Loucy (cell line): Measurements from ENCODE around the gene IL1R2.
"Not testable (repeated sequence)": the region's sequence is repeated elsewhere in the genome, so short reads cannot be mapped to it uniquely, and the experiment has no call there.

Experiments used
- H2AFZ ChIP-seq: fragments of 200-600 bp; sonication (generic); 2 replicates; pipeline ENCODE4 v1.6.0; 2016; ENCODE audit warnings: antibody characterized with exemption, mild to moderate bottlenecking, low read length, moderate library complexity
- H3F3A ChIP-seq: fragments of 200-600 bp; 2 replicates; pipeline ENCODE4 v1.6.0; 2016; ENCODE audit warnings: antibody characterized with exemption, low read depth, mild to moderate bottlenecking
- H3K27me3 ChIP-seq: fragments of 200-600 bp; sonication (generic); 2 replicates; pipeline ENCODE4 v1.6.1; 2014; ENCODE audit warnings: low read length, mild to moderate bottlenecking; ENCODE audit not compliant: insufficient read depth, poor library complexity, severe bottlenecking
- H3K36me3 ChIP-seq: fragments of 200-600 bp; sonication (generic); 2 replicates; pipeline ENCODE4 v1.6.1; 2016; ENCODE audit warnings: low read length; ENCODE audit not compliant: insufficient read depth
- H3K4me1 ChIP-seq: fragments of 200-600 bp; sonication (generic); 2 replicates; pipeline ENCODE4 v1.5.1; 2014; ENCODE audit warnings: low read length, mild to moderate bottlenecking; ENCODE audit not compliant: insufficient read depth, poor library complexity, severe bottlenecking
- H3K4me2 ChIP-seq: fragments of 200-600 bp; sonication (generic); 2 replicates; pipeline ENCODE4 v1.6.0; 2014; ENCODE audit warnings: antibody characterized with exemption, low read length, low read depth, mild to moderate bottlenecking; ENCODE audit not compliant: poor library complexity, severe bottlenecking
- H3K4me3 ChIP-seq: fragments of 200-600 bp; sonication (generic); 2 replicates; pipeline ENCODE4 v1.5.1; 2014; ENCODE audit warnings: low read length, mild to moderate bottlenecking, mixed read lengths; ENCODE audit not compliant: poor library complexity, severe bottlenecking
- H3K79me2 ChIP-seq: fragments of 200-600 bp; sonication (generic); 2 replicates; pipeline ENCODE4 v1.6.1; 2014; ENCODE audit warnings: low read length; ENCODE audit not compliant: insufficient read depth
- H3K9ac ChIP-seq: fragments of 200-600 bp; sonication (generic); 2 replicates; pipeline ENCODE4 v1.6.0; 2014; ENCODE audit warnings: mild to moderate bottlenecking, low read depth, low read length, moderate library complexity; ENCODE audit not compliant: poor library complexity, severe bottlenecking
- H3K9me2 ChIP-seq: fragments of 200-600 bp; sonication (generic); replicated peaks from 2 replicates; pipeline ENCODE4 v1.6.1; 2016; ENCODE audit warnings: low read depth, low read length, mixed read lengths
- H3K9me3 ChIP-seq: fragments of 200-600 bp; sonication (generic); 2 replicates; pipeline ENCODE4 v1.6.1; 2014; ENCODE audit warnings: mild to moderate bottlenecking, antibody characterized with exemption, low read length, low read depth; ENCODE audit not compliant: insufficient read depth
- H4K20me1 ChIP-seq: fragments of 200-600 bp; sonication (generic); 2 replicates; pipeline ENCODE4 v1.6.0; 2014; ENCODE audit warnings: antibody characterized with exemption, low read length, mild to moderate bottlenecking; ENCODE audit not compliant: insufficient read depth, poor library complexity, severe bottlenecking
- EZH2phosphoT487 ChIP-seq: fragments of 200-600 bp; IDR thresholded peaks from 2 replicates; pipeline ENCODE4 v1.6.1; 2018; ENCODE audit warnings: antibody characterized with exemption, mild to moderate bottlenecking, moderate library complexity, borderline replicate concordance
- TF ChIP-seq, protein P1 (sequence below): fragments of 200-600 bp; sonication (generic); conservative IDR thresholded peaks from 2 replicates; pipeline ENCODE4 v1.5.1; 2014; ENCODE audit warnings: mild to moderate bottlenecking, antibody characterized with exemption, low read length

IL1R2 gene

DNA sequence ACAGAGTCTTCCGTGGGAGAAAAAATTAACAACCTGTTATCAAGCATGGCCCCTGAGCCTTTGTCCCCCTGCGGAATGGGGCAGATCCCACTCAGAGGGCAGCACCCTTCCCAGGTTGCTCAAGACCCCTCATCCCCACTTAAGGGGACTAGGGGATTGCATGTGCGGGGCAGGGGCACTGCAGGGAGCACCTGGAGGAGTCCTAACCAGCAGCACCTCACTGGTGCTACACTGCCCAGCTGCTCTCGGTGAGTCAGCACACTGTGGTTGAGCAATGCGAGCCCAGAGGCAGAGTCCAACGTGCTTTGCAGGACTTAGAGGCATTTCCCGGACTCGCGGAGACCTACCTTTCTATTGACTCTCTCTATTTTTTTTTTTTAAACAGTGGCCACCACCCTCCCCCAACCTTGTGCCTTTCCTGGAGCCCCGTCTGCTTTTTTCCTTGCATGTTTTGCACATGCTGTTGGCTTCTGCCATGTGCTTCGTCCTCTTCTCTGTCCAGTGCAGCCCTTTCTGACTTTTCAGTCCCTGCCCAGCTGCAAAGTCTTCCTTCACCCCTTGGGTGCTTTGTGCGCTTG is 74.0 kb downstream of the IL1R2 start:
- TF ChIP-seq, protein P1, sequence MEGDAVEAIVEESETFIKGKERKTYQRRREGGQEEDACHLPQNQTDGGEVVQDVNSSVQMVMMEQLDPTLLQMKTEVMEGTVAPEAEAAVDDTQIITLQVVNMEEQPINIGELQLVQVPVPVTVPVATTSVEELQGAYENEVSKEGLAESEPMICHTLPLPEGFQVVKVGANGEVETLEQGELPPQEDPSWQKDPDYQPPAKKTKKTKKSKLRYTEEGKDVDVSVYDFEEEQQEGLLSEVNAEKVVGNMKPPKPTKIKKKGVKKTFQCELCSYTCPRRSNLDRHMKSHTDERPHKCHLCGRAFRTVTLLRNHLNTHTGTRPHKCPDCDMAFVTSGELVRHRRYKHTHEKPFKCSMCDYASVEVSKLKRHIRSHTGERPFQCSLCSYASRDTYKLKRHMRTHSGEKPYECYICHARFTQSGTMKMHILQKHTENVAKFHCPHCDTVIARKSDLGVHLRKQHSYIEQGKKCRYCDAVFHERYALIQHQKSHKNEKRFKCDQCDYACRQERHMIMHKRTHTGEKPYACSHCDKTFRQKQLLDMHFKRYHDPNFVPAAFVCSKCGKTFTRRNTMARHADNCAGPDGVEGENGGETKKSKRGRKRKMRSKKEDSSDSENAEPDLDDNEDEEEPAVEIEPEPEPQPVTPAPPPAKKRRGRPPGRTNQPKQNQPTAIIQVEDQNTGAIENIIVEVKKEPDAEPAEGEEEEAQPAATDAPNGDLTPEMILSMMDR: no peak
- TF ChIP-seq EZH2phosphoT487: no peak
- no peaks in the 10 kb centered on the region for H3F3A ChIP-seq

DNA sequence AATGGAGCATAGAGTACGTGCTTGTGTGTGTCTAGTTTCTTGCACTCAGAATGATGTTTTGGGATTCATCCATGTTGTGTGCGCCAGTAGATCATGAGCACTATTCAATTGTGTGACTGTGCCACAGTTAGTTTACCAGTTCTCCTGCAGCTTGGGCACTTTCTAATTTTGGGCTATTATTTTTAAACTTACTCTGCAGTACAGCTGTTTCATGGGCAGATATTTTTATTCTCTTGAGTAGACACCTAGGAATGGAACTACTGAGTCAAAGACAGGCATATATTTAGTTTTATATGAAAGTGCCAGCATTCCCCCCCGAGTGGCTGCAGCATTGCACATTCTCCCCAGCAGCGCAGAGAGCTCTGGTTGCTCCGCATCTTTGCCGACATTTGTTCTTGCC is 74.8 kb downstream of the IL1R2 start:
- no peaks in the 10 kb centered on the region for H4K20me1 ChIP-seq
- H3K4me1 ChIP-seq: no peaks in the 10 kb centered on the region
- no peaks in the 10 kb centered on the region for H3K9me2 ChIP-seq
- TF ChIP-seq, protein P1: no peak
- no peak for TF ChIP-seq EZH2phosphoT487
- no peaks in the 10 kb centered on the region for H3K27me3 ChIP-seq
- H3K4me3 ChIP-seq: no peak overlapping the region
- H3K9ac ChIP-seq: no peak overlapping the region
- H3K9me3 ChIP-seq: no peaks in the 10 kb centered on the region
- H3F3A ChIP-seq: no peaks in the 10 kb centered on the region
- H3K4me2 ChIP-seq: no peak overlapping the region
- no peaks in the 10 kb centered on the region for H3K79me2 ChIP-seq
- H2AFZ ChIP-seq: no peak overlapping the region
- H3K36me3 ChIP-seq: no peaks in the 10 kb centered on the region

More for the DNA sequence above, 74.0 kb downstream of the IL1R2 start:
- Histone ChIP-seq H3K36me3 (no peaks in the 10 kb centered on the region), H2AFZ (no peak overlapping the region), H3K9me2 (no peaks in the 10 kb centered on the region), H3K4me1 (no peaks in the 10 kb centered on the region), H4K20me1 (no peaks in the 10 kb centered on the region), H3K79me2 (no peaks in the 10 kb centered on the region), H3K4me3 (no peak overlapping the region), H3K4me2 (no peak overlapping the region), H3K9me3 (no peaks in the 10 kb centered on the region), H3K9ac (no peak overlapping the region), H3K27me3 (no peaks in the 10 kb centered on the region)

DNA sequence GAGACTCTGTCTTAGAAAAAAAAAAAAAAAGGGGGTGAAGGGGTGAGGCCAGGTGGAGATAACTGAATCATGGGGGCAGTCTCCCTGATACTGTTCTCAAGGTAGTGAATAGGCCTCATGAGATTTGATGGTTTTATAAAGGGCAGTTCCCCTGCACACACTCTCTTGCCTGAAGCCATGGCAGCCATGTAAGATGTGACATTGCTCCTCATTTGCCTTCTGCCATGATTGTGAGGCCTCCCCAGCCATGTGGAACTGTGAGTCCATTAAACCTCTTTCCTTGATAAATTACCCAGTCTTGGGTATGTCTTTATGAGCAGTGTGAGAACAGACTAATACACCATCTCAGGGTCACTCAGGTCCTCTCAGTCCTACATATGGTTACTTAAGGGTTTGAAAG is 76.4 kb downstream of the IL1R2 start:
- not testable (repeated sequence) for H3K4me1 ChIP-seq, H4K20me1 ChIP-seq, H3K9ac ChIP-seq, H3K79me2 ChIP-seq, H3F3A ChIP-seq, H3K27me3 ChIP-seq, H3K36me3 ChIP-seq, H3K4me2 ChIP-seq, H3K9me2 ChIP-seq, H3K9me3 ChIP-seq, H2AFZ ChIP-seq, H3K4me3 ChIP-seq

DNA sequence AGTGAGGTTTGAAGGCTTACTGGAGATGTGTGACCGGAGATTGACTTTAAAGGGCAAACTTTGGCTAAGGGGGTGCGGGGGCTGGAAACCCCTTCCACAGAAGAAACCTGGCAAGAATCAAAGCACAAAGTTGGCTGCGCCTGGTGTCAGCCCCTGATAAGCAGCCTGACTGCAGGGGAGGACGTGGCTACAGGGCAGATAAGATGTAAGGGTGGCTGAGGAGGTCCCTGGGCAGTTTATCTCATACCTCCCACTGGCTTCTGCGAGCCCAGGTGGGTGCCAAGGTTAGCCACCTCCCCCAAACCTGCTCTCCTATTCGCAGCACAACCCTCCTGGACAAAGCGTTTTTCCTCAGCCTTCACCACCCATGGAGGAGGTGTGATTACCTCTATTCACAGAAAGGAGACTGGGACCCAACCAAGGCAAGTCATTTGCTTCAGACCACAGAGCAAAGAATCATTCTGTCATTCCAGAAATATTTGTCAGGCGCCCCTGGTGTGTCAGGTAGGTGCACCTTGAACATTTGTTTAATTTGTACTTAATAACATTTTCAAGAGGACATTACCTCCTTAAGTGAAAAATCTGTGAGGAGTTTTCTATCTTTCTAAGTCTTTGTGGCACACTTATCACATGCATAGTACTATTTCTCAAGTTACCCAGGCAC is 77.7 kb downstream of the IL1R2 start:
- H3K36me3 ChIP-seq: no peaks in the 10 kb centered on the region
- no peak overlapping the region for H3K4me2 ChIP-seq
- H2AFZ ChIP-seq: no peak overlapping the region

More for the DNA sequence above, 77.7 kb downstream of the IL1R2 start:
- Histone ChIP-seq H3K4me1 (no peaks in the 10 kb centered on the region), H3K9ac (no peak overlapping the region), H3K27me3 (no peaks in the 10 kb centered on the region), H3K9me3 (no peaks in the 10 kb centered on the region), H3F3A (no peaks in the 10 kb centered on the region), H3K4me3 (no peak overlapping the region), H3K9me2 (no peaks in the 10 kb centered on the region), H4K20me1 (no peaks in the 10 kb centered on the region), H3K79me2 (no peaks in the 10 kb centered on the region)
- TF ChIP-seq, protein P1: no peak
- no peak for TF ChIP-seq EZH2phosphoT487
